Astrocyte (in vitro differentiated cells and primary cell): Measurements from ENCODE around the gene N4BP3.

Experiments used
- CTCF ChIP-seq: IDR thresholded peaks from 2 replicates; pipeline ENCODE4 v1.5.1; 2011; ENCODE audit warnings: low read depth, mild to moderate bottlenecking, inconsistent platforms, low read length, moderate library complexity; ENCODE audit not compliant: insufficient read depth
- EZH2 ChIP-seq: IDR thresholded peaks from 2 replicates; pipeline ENCODE4 v1.6.1; 2012; ENCODE audit warnings: mild to moderate bottlenecking, low read length, inconsistent platforms; ENCODE audit not compliant: insufficient read depth

DNA sequence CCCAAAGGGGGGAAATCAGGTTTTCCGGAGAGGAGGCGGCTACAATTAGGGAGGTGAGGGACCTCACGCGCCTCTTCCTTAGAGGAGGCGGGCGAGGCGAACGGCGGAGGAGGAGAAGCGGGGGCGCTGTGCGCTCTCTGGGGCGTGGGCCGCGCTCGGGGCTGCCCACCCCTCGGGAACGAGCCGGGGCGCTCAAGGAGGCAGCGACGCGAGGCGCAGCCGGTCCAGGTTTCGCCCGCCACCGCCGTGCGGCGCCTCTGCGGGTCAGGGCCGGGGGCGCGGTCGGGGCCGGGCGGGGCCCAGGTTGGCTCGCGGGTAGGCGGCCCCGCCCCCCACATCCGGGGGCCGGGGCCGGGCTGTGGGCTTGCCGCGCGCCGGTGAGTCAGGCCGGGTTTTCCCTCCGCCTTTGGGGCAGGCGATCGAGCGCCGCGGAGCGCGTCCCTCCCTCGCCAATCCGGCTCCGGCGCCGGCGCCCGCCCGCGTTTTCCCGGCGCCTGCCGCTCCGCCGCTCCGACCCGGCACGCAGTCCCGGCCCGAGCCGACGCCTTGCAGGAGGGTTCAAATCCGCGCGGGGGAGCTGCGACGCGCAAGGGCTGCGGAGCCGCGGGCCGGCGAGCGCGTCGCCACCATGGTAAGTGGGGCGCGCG is at the start of gene N4BP3:
- TF ChIP-seq CTCF: no peak
- no peak for TF ChIP-seq EZH2
